ENCODE results near the gene OAS3. TPM values are rescaled to one million over a fixed set of nuclear protein-coding genes. Genes with fewer than 3 reads are reported as not detected.
A peak's percentile ranks its signal among the peaks of the same experiment; 100 is the strongest.
"Not testable (repeated sequence)": the region's sequence is repeated elsewhere in the genome, so short reads cannot be mapped to it uniquely, and the experiment has no call there.

The OAS3 gene
- total and polyA plus RNA-seq, 2 experiments from 2014 or later, result 0.22 to 0.35 TPM

DNA sequence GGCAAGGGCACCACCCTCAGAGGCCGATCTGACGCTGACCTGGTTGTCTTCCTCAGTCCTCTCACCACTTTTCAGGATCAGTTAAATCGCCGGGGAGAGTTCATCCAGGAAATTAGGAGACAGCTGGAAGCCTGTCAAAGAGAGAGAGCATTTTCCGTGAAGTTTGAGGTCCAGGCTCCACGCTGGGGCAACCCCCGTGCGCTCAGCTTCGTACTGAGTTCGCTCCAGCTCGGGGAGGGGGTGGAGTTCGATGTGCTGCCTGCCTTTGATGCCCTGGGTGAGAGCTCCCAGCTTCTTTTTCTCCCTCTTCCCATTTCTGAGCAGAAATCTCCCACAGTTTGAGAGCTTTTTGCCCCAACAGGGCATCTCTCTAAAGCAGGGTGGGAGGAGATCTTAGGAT lies 29.7 kb upstream of the OAS3 start:
- Histone ChIP-seq H3K27ac (no peak overlapping the region), H2AFZ (no peak overlapping the region), H3K4me1 (ENCODE audit: insufficient read depth) (peaks cover 18% of the 10 kb centered on the region; the same call in 1 of the 2 replicates), H3F3A (ENCODE audit: insufficient read depth) (peaks cover 11% of the 10 kb centered on the region; the same call in 1 of the 2 replicates), H3K4me3 (no peak overlapping the region), H3K9ac (no peak overlapping the region), H3K36me3 (ENCODE audit: low read depth) (no peaks in the 10 kb centered on the region), H3K79me2 (ENCODE audit: insufficient read depth) (no peaks in the 10 kb centered on the region), H3K27me3 (replicated peaks; ENCODE audit: insufficient read depth) (peaks cover 9% of the 10 kb centered on the region; the same call in 1 of the 2 replicates), H3K4me2 (ENCODE audit: unreplicated experiment) (no peak overlapping the region), H4K20me1 (ENCODE audit: insufficient read depth) (no peaks in the 10 kb centered on the region), H3K9me2 (ENCODE audit: insufficient read depth) (no peaks in the 10 kb centered on the region), H3K9me3 (ENCODE audit: low read depth) (peaks cover 7% of the 10 kb centered on the region)
- DNase-seq, result peak; percentile 10
- in situ Hi-C loops (cut with MboI), result no loop called here
- WGBS, 2 experiments (ENCODE audit: low coverage in 1 of 2, low lambda C conversion rate in 2 of 2, missing lambda C conversion rate in 2 of 2), result 15 to 18% methylated on average over 11 to 12 of the region's 12 CpGs
- TF ChIP-seq EZH2 (IDR thresholded peaks at IDR 0.05; ENCODE audit: insufficient read depth, poor library complexity, severe bottlenecking), result no peak
- no peak for TF ChIP-seq EZH2phosphoT487 (IDR thresholded peaks at IDR 0.05; ENCODE audit: insufficient read depth, low read depth)

GRCh38 chr12:112909693-112910092 lies 28.6 kb upstream of the OAS3 start:
- peaks cover 9% of the 10 kb centered on the region; the same call in 1 of the 2 replicates for H3K27me3 ChIP-seq (replicated peaks; ENCODE audit: insufficient read depth)
- no peaks in the 10 kb centered on the region for H3K79me2 ChIP-seq (ENCODE audit: insufficient read depth)
- no peaks in the 10 kb centered on the region for H3K36me3 ChIP-seq (ENCODE audit: low read depth)
- no peak overlapping the region for H3K27ac ChIP-seq
- no peak overlapping the region for H2AFZ ChIP-seq
- H3F3A ChIP-seq (ENCODE audit: insufficient read depth), result peaks cover 3% of the 10 kb centered on the region; the same call in 1 of the 2 replicates
- DNase-seq, result no peak
- H4K20me1 ChIP-seq (ENCODE audit: insufficient read depth), result no peaks in the 10 kb centered on the region
- no peak for TF ChIP-seq EZH2phosphoT487 (IDR thresholded peaks at IDR 0.05; ENCODE audit: insufficient read depth, low read depth)
- TF ChIP-seq EZH2 (IDR thresholded peaks at IDR 0.05; ENCODE audit: insufficient read depth, poor library complexity, severe bottlenecking), result no peak
- 0 out of 2 replicates have a peak, but pooled peaks cover 8% of the 10 kb centered on the region for H3K4me1 ChIP-seq (ENCODE audit: insufficient read depth)
- WGBS, 2 experiments (ENCODE audit: low coverage in 1 of 2, low lambda C conversion rate in 2 of 2, missing lambda C conversion rate in 2 of 2), result 84 to 88% methylated on average over 4 of the region's 4 CpGs
- no peak overlapping the region for H3K9ac ChIP-seq
- H3K9me2 ChIP-seq (ENCODE audit: insufficient read depth), result no peaks in the 10 kb centered on the region
- H3K4me3 ChIP-seq, result no peak overlapping the region
- no peak overlapping the region for H3K4me2 ChIP-seq (ENCODE audit: unreplicated experiment)
- in situ Hi-C loops (cut with MboI), result no loop called here
- H3K9me3 ChIP-seq (ENCODE audit: low read depth), result peaks cover 8% of the 10 kb centered on the region

DNA sequence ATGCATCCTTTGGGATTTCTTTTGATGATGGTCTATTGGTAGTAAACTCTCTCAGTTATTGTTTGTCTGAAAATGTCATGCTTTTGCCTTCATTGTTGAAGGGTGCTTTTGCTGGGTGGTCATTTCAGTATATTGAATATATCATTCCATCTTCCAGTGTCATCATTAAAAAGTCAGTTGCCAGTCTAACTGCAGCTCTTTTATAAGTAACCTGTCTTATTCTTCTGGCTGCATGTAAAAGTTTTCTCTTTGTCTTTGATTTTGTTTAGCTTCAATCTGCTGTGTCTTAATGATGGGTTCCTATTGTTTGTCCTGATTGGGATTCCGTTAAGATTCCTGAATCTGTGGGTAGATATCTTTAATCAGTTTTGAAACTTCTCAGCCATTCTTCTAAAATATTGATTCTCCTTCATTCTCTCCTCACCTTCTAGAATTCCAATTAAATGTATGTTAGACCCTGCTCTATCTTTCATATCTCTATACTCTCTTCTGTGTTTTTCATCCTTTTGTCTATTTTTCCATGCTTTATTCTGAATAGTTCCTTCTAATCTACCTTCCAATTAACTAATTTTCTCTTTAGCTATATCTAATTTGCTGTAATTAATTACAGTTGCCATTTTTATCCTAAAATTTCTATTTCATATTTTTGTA lies 25.1 kb upstream of the OAS3 start:
- WGBS, 2 experiments (ENCODE audit: low coverage in 1 of 2, low lambda C conversion rate in 2 of 2, missing lambda C conversion rate in 2 of 2), result 48 to 71% methylated on average over 1 of the region's 1 CpG
- TF ChIP-seq EZH2 (IDR thresholded peaks at IDR 0.05; ENCODE audit: insufficient read depth, poor library complexity, severe bottlenecking), result no peak
- no peak for TF ChIP-seq EZH2phosphoT487 (IDR thresholded peaks at IDR 0.05; ENCODE audit: insufficient read depth, low read depth)
- no peaks in the 10 kb centered on the region for H3K79me2 ChIP-seq (ENCODE audit: insufficient read depth)
- H3K9me3 ChIP-seq (ENCODE audit: low read depth), result peaks cover 8% of the 10 kb centered on the region
- peaks cover 9% of the 10 kb centered on the region; the same call in 1 of the 2 replicates for H3K27me3 ChIP-seq (replicated peaks; ENCODE audit: insufficient read depth)
- no peak overlapping the region for H3K4me3 ChIP-seq
- no peak overlapping the region for H3K9ac ChIP-seq
- no peaks in the 10 kb centered on the region for H4K20me1 ChIP-seq (ENCODE audit: insufficient read depth)
- H2AFZ ChIP-seq, result no peak overlapping the region
- DNase-seq, result no peak
- H3K27ac ChIP-seq, result no peak overlapping the region
- no peaks in the 10 kb centered on the region for H3F3A ChIP-seq (ENCODE audit: insufficient read depth)
- H3K9me2 ChIP-seq (ENCODE audit: insufficient read depth), result no peaks in the 10 kb centered on the region
- in situ Hi-C loops (cut with MboI), result no loop called here
- no peak overlapping the region for H3K4me2 ChIP-seq (ENCODE audit: unreplicated experiment)
- no peaks in the 10 kb centered on the region for H3K4me1 ChIP-seq (ENCODE audit: insufficient read depth)
- no peaks in the 10 kb centered on the region for H3K36me3 ChIP-seq (ENCODE audit: low read depth)

DNA sequence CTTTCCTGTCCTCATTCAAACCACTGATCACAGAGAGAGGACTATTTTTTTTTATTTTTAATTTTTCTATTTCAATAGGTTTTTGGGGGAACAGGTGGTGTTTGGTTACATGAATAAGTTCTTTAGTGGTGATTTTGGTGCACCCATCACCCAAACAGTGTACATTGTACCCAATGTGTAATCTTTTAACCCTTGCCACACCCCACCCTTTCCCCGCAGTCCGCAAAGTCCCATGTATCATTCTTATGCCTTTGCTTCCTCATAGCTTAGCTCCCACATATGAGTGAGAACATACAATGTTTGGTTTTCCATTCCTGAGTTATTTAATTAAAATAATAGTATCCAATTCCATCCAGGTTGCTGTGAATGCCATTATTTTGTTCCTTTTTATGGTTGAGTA lies 24.4 kb upstream of the OAS3 start:
- H3K27ac ChIP-seq; H3K4me2 ChIP-seq (ENCODE audit: unreplicated experiment); H4K20me1 ChIP-seq (ENCODE audit: insufficient read depth); DNase-seq; H3K4me3 ChIP-seq; H3K9me3 ChIP-seq (ENCODE audit: low read depth); H3K9ac ChIP-seq; H3K4me1 ChIP-seq (ENCODE audit: insufficient read depth); in situ Hi-C loops (cut with MboI); H3K9me2 ChIP-seq (ENCODE audit: insufficient read depth); H3K36me3 ChIP-seq (ENCODE audit: low read depth); H2AFZ ChIP-seq; H3K79me2 ChIP-seq (ENCODE audit: insufficient read depth); H3K27me3 ChIP-seq (replicated peaks; ENCODE audit: insufficient read depth); H3F3A ChIP-seq (ENCODE audit: insufficient read depth): not testable (repeated sequence)
- 86 to 95% methylated on average over 2 of the region's 2 CpGs for WGBS, 2 experiments (ENCODE audit: low coverage in 1 of 2, low lambda C conversion rate in 2 of 2, missing lambda C conversion rate in 2 of 2)

Measured in GM23248 (cell line).